Right lobe of liver (tissue), 4 donors: ENCODE results near the gene BPTF.

Experiments used
- POLR2A ChIP-seq: fragments of 450-650 bp; IDR thresholded peaks from one replicate; pipeline ENCODE4 v1.6.1; 2017; ENCODE audit warnings: antibody characterized with exemption, mild to moderate bottlenecking
- TF ChIP-seq, protein P1 (sequence below), 4 donors: fragments of 200-600 bp in 3 of 4; fragments of 450-650 bp in 1 of 4; IDR thresholded peaks; one replicate each; pipeline versions ENCODE4 v1.5.1 to v1.8.0; 2016 to 2022; ENCODE audit warnings: antibody characterized with exemption in 4 of 4, mild to moderate bottlenecking in 2 of 4
- donor health status: DM: no; HTN: no; CAD: no.
- donor health status: DM: no; HTN: no; CAD: no.
- donor health status: DM: no; HTN: yes; CAD: no.

DNA sequence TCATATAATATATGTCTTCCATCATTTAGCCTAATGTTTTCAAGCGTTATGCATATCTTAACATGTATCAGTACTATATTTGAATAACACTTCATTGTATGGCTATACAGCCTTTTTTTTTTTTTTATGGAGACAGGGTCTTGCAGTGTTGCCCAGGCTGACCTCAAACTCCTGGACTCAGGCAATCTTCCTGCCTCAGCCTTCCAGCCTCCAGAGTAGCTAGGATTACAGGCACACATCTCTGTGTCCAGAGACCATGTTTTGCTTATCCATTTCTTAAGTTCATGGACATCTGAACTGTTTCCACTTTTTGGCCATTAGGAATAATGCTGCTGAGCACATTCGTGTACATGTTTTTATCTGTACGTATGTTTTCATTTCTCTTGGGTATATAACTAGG, 7.8 kb downstream of the BPTF start:
- no peak for TF ChIP-seq POLR2A
- TF ChIP-seq, protein P1, sequence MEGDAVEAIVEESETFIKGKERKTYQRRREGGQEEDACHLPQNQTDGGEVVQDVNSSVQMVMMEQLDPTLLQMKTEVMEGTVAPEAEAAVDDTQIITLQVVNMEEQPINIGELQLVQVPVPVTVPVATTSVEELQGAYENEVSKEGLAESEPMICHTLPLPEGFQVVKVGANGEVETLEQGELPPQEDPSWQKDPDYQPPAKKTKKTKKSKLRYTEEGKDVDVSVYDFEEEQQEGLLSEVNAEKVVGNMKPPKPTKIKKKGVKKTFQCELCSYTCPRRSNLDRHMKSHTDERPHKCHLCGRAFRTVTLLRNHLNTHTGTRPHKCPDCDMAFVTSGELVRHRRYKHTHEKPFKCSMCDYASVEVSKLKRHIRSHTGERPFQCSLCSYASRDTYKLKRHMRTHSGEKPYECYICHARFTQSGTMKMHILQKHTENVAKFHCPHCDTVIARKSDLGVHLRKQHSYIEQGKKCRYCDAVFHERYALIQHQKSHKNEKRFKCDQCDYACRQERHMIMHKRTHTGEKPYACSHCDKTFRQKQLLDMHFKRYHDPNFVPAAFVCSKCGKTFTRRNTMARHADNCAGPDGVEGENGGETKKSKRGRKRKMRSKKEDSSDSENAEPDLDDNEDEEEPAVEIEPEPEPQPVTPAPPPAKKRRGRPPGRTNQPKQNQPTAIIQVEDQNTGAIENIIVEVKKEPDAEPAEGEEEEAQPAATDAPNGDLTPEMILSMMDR (IDR thresholded peaks at IDR 0.05), result no peak
